Activated CD4-positive, alpha-beta memory T cell treated with anti-CD3 and anti-CD28 coated beads, Interleukin-2, amount 10 ng/mL, durations not matched to agents 7 days and 5 days (primary cell): Measurements from ENCODE around the gene NT5C. TPM values are rescaled to one million over a fixed set of nuclear protein-coding genes. Genes with fewer than 3 reads are reported as not detected.
"Not testable (repeated sequence)": the region's sequence is repeated elsewhere in the genome, so short reads cannot be mapped to it uniquely, and the experiment has no call there.

Experiments
- CTCF ChIA-PET: fragments of 350-600 bp; sonication (Branson Sonifier 250); formaldehyde crosslinking; loops from one replicate; lab custom pipeline; 2021; ENCODE audit warnings: antibody characterized with exemption, inconsistent platforms; lab: Charles Lee
- POLR2A ChIA-PET: fragments of 350-600 bp; sonication (Branson Sonifier 250); formaldehyde crosslinking; loops from one replicate; lab custom pipeline; 2021; ENCODE audit warnings: antibody characterized with exemption; lab: Charles Lee
- DNase-seq: peaks from one replicate; pipeline ENCODE4 v3.0.0-alpha.2; 2020
- H3K27ac Mint-ChIP-seq: one replicate; pipeline ENCODE4 v1.8.0; 2021; ENCODE audit warnings: mild to moderate bottlenecking, mixed read lengths
- H3K27me3 Mint-ChIP-seq: one replicate; pipeline ENCODE4 v1.8.0; 2021; ENCODE audit warnings: mixed read lengths
- H3K36me3 Mint-ChIP-seq: one replicate; pipeline ENCODE4 v1.8.0; 2021; ENCODE audit warnings: low read depth, mixed read lengths
- H3K4me1 Mint-ChIP-seq: one replicate; pipeline ENCODE4 v1.8.0; 2021; ENCODE audit warnings: mixed read lengths
- H3K4me3 Mint-ChIP-seq: one replicate; pipeline ENCODE4 v1.8.0; 2021; ENCODE audit warnings: mild to moderate bottlenecking, mixed read lengths
- H3K9me3 Mint-ChIP-seq: one replicate; pipeline ENCODE4 v1.8.0; 2021; ENCODE audit warnings: mixed read lengths
- total RNA-seq, 2 experiments: library from RNA; stranded (reverse); gene quantifications; one replicate each; pipeline ENCODE4 v1.2.3, GENCODE V29; 2021

NT5C gene
- total RNA-seq, 2 experiments from 2014 or later = 68.2 to 69.4 TPM

- peaks cover 55% of the 10 kb centered on the region for H3K4me1 Mint-ChIP-seq
- H3K27ac Mint-ChIP-seq = peak overlapping the region; percentile 61
- ChIA-PET CTCF (interaction anchor here (2.2 to 6.0 kb wide), 3 partner anchors 10 to 141 kb away, joined by 6 to 130 read pairs (median 15); partner anchors contain the start of gene MIF4GD), POLR2A (interaction anchor here (0.8 to 5.9 kb wide), 4 partner anchors 9 to 20 kb away, joined by 3 to 42 read pairs (median 6); partner anchors contain the start of gene ARMC7)
- H3K9me3 Mint-ChIP-seq = no peaks in the 10 kb centered on the region
- H3K36me3 Mint-ChIP-seq = peaks cover 34% of the 10 kb centered on the region
- H3K27me3 Mint-ChIP-seq = no peaks in the 10 kb centered on the region
- no peak for DNase-seq
- H3K4me3 Mint-ChIP-seq = peak overlapping the region; percentile 63
These were observed 2.0 kb downstream of the NT5C start for GRCh38 chr17:75129576-75129975.

- Mint-ChIP-seq H3K27ac (peak overlapping the region; percentile 61), H3K4me3 (peak overlapping the region; percentile 63), H3K9me3 (no peaks in the 10 kb centered on the region), H3K36me3 (peaks cover 41% of the 10 kb centered on the region), H3K27me3 (no peaks in the 10 kb centered on the region), H3K4me1 (peaks cover 61% of the 10 kb centered on the region)
- CTCF ChIA-PET = interaction anchor here (6.0 kb wide), 1 partner anchor 14 kb away, joined by 130 read pairs; no protein-coding TSS in a partner anchor
- no peak for DNase-seq
- POLR2A ChIA-PET = interaction anchor here (0.8 to 6.2 kb wide), 4 partner anchors 9 to 19 kb away, joined by 3 to 65 read pairs (median 24); partner anchors contain the start of gene ARMC7
These were observed 2.6 kb downstream of the NT5C start for GRCh38 chr17:75128694-75129505.

GRCh38 chr17:75127936-75128335, 3.6 kb downstream of the NT5C start:
- Mint-ChIP-seq H3K4me1 (peaks cover 64% of the 10 kb centered on the region), H3K27ac (peak overlapping the region; percentile 61), H3K36me3 (peaks cover 42% of the 10 kb centered on the region)
- H3K9me3 Mint-ChIP-seq, H3K4me3 Mint-ChIP-seq, DNase-seq, H3K27me3 Mint-ChIP-seq: not testable (repeated sequence)
- ChIA-PET CTCF (interaction anchor here (0.6 to 6.0 kb wide), 3 partner anchors 15 to 194 kb away, joined by 3 to 95 read pairs (median 3); no protein-coding TSS in a partner anchor), POLR2A (interaction anchor here (1.7 to 6.2 kb wide), 2 partner anchors 13 to 17 kb away, joined by 4 to 65 read pairs; no protein-coding TSS in a partner anchor)

GRCh38 chr17:75126954-75127353, 4.6 kb downstream of the NT5C start:
- peaks cover 59% of the 10 kb centered on the region for H3K4me1 Mint-ChIP-seq
- CTCF ChIA-PET = interaction anchor here (0.7 to 6.0 kb wide), 3 partner anchors 14 to 78 kb away, joined by 3 to 95 read pairs (median 3); no protein-coding TSS in a partner anchor
- peak overlapping the region; percentile 49 for H3K27ac Mint-ChIP-seq
- POLR2A ChIA-PET = interaction anchor here (1.5 to 6.2 kb wide), 3 partner anchors 10 to 16 kb away, joined by 4 to 65 read pairs (median 5); no protein-coding TSS in a partner anchor
- no peaks in the 10 kb centered on the region for H3K27me3 Mint-ChIP-seq
- DNase-seq = no peak
- no peak overlapping the region for H3K4me3 Mint-ChIP-seq
- peaks cover 38% of the 10 kb centered on the region for H3K36me3 Mint-ChIP-seq
- H3K9me3 Mint-ChIP-seq = no peaks in the 10 kb centered on the region

- H3K36me3 Mint-ChIP-seq = peaks cover 44% of the 10 kb centered on the region
- H3K27ac Mint-ChIP-seq = peak overlapping the region; percentile 90
- peak overlapping the region; percentile 25 for H3K4me3 Mint-ChIP-seq
- no peaks in the 10 kb centered on the region for H3K9me3 Mint-ChIP-seq
- ChIA-PET CTCF (interaction anchor here (1.3 to 6.0 kb wide), 3 partner anchors 13 to 56 kb away, joined by 3 to 95 read pairs (median 3); no protein-coding TSS in a partner anchor), POLR2A (interaction anchor here (0.9 to 6.2 kb wide), 7 partner anchors 11 to 45 kb away, joined by 3 to 65 read pairs (median 5); partner anchors contain the start of gene JPT1)
- H3K27me3 Mint-ChIP-seq = no peaks in the 10 kb centered on the region
- H3K4me1 Mint-ChIP-seq = peaks cover 62% of the 10 kb centered on the region
- DNase-seq = peak; percentile 53
These were observed 5.6 kb downstream of the NT5C start for GRCh38 chr17:75125984-75126383.

GRCh38 chr17:75124819-75125162, 6.8 kb downstream of the NT5C start:
- Mint-ChIP-seq H3K9me3 (no peaks in the 10 kb centered on the region), H3K4me1 (peaks cover 61% of the 10 kb centered on the region), H3K4me3 (peak overlapping the region; percentile 34), H3K27ac (peak overlapping the region; percentile 90), H3K27me3 (no peaks in the 10 kb centered on the region), H3K36me3 (peaks cover 43% of the 10 kb centered on the region)
- DNase-seq = no peak
- ChIA-PET POLR2A (interaction anchor here (0.9 to 6.2 kb wide), 14 partner anchors 10 to 629 kb away, joined by 3 to 65 read pairs (median 4); partner anchors contain the start of genes ARMC7, JPT1, NUP85 and SUMO2), CTCF (interaction anchor here (0.5 to 6.0 kb wide), 5 partner anchors 8 to 113 kb away, joined by 3 to 95 read pairs (median 4); partner anchors contain the start of gene NUP85)

GRCh38 chr17:75124041-75124818, 7.3 kb downstream of the NT5C start:
- ChIA-PET CTCF (interaction anchor here (0.5 to 6.0 kb wide), 9 partner anchors 8 to 332 kb away, joined by 3 to 95 read pairs (median 4); partner anchors contain the start of genes NUP85 and TMEM94), POLR2A (interaction anchor here (0.8 to 6.2 kb wide), 17 partner anchors 9 to 630 kb away, joined by 3 to 65 read pairs (median 3); partner anchors contain the start of genes ARMC7, FDXR, JPT1 and NUP85)
- peaks cover 56% of the 10 kb centered on the region for H3K4me1 Mint-ChIP-seq
- H3K4me3 Mint-ChIP-seq = peak overlapping the region; percentile 34
- H3K27me3 Mint-ChIP-seq = no peaks in the 10 kb centered on the region
- H3K9me3 Mint-ChIP-seq = no peaks in the 10 kb centered on the region
- peak overlapping the region; percentile 90 for H3K27ac Mint-ChIP-seq
- DNase-seq = peak; percentile 84
- peaks cover 38% of the 10 kb centered on the region for H3K36me3 Mint-ChIP-seq

- Mint-ChIP-seq H3K9me3 (no peaks in the 10 kb centered on the region), H3K27ac (no peak overlapping the region), H3K36me3 (peaks cover 43% of the 10 kb centered on the region), H3K4me1 (peaks cover 47% of the 10 kb centered on the region), H3K27me3 (no peaks in the 10 kb centered on the region), H3K4me3 (no peak overlapping the region)
- POLR2A ChIA-PET = interaction anchor here (1.6 kb wide), 1 partner anchor 65 kb away, joined by 4 read pairs; the partner anchor contains the start of gene SUMO2
- CTCF ChIA-PET = interaction anchor here (1.8 to 9.0 kb wide), 4 partner anchors 13 to 158 kb away, joined by 4 to 158 read pairs (median 124); partner anchors contain the start of gene NT5C
- DNase-seq = no peak
These were observed 13.2 kb downstream of the NT5C start for GRCh38 chr17:75118307-75118706.

GRCh38 chr17:75116737-75117136, 14.8 kb downstream of the NT5C start:
- Mint-ChIP-seq H3K27me3 (no peaks in the 10 kb centered on the region), H3K9me3 (no peaks in the 10 kb centered on the region), H3K27ac (no peak overlapping the region), H3K36me3 (peaks cover 49% of the 10 kb centered on the region), H3K4me3 (no peak overlapping the region), H3K4me1 (peaks cover 48% of the 10 kb centered on the region)
- POLR2A ChIA-PET = interaction anchor here (1.4 to 4.1 kb wide), 5 partner anchors 9 to 104 kb away, joined by 4 to 65 read pairs (median 5); partner anchors contain the start of genes JPT1, MRPL58 and SUMO2
- CTCF ChIA-PET = interaction anchor here (1.8 to 9.0 kb wide), 5 partner anchors 12 to 156 kb away, joined by 4 to 158 read pairs (median 119); partner anchors contain the start of gene NT5C
- DNase-seq = no peak

GRCh38 chr17:75115555-75115954, 16.0 kb downstream of the NT5C start:
- ChIA-PET CTCF (interaction anchor here (0.6 to 9.0 kb wide), 13 partner anchors 10 to 297 kb away, joined by 3 to 158 read pairs (median 14); partner anchors contain the start of genes GGA3, JPT1, MRPL58 and MRPS7), POLR2A (interaction anchor here (1.3 to 4.1 kb wide), 7 partner anchors 10 to 146 kb away, joined by 4 to 65 read pairs (median 13); partner anchors contain the start of genes GGA3, JPT1, MRPL58 and MRPS7)
- Mint-ChIP-seq H3K27me3 (no peaks in the 10 kb centered on the region), H3K36me3 (peaks cover 45% of the 10 kb centered on the region), H3K9me3 (no peaks in the 10 kb centered on the region), H3K27ac (no peak overlapping the region), H3K4me1 (peaks cover 48% of the 10 kb centered on the region), H3K4me3 (no peak overlapping the region)
- DNase-seq = no peak

- Mint-ChIP-seq H3K9me3 (no peaks in the 10 kb centered on the region), H3K27ac (peak overlapping the region; percentile 84), H3K36me3 (peaks cover 41% of the 10 kb centered on the region), H3K27me3 (no peaks in the 10 kb centered on the region), H3K4me3 (peak overlapping the region; percentile 82), H3K4me1 (peaks cover 48% of the 10 kb centered on the region)
- CTCF ChIA-PET = interaction anchor here (0.5 to 9.0 kb wide), 60 partner anchors 10 to 411 kb away, joined by 3 to 158 read pairs (median 7); partner anchors contain the start of genes ATP5PD, GGA3, JPT1 and KCTD2
- DNase-seq = no peak
- POLR2A ChIA-PET = interaction anchor here (0.7 to 4.1 kb wide), 22 partner anchors 9 to 156 kb away, joined by 3 to 65 read pairs (median 8); partner anchors contain the start of genes GGA3, JPT1, KCTD2 and MIF4GD
These were observed 16.8 kb downstream of the NT5C start for GRCh38 chr17:75114552-75115314.
